Tibial nerve (tissue), 4 donors: ENCODE data around the gene ITFG1. TPM values are rescaled to one million over a fixed set of nuclear protein-coding genes. Genes with fewer than 3 reads are reported as not detected.
"Not testable (repeated sequence)": the region's sequence is repeated elsewhere in the genome, so short reads cannot be mapped to it uniquely, and the experiment has no call there.

Experiments used
- DNase-seq, 2 donors: peaks; one replicate each; pipeline ENCODE4 v3.0.0-alpha.2; 2019; ENCODE audit warnings: low spot score in 2 of 2
- H3K27ac ChIP-seq, 4 donors: fragments of 200-600 bp; sonication (generic) in 3 of 4; one replicate each; pipeline ENCODE4 v1.5.1; 2017 to 2019; ENCODE audit warnings: mild to moderate bottlenecking in 1 of 4
- H3K27me3 ChIP-seq, 2 donors: fragments of 200-600 bp; sonication (generic) in 1 of 2; one replicate each; pipeline versions ENCODE4 v1.5.1 to v1.6.0; 2017 to 2019
- H3K36me3 ChIP-seq, 3 donors: fragments of 200-600 bp; sonication (generic); one replicate each; pipeline ENCODE4 v1.5.1; 2018 to 2019
- H3K4me1 ChIP-seq, 4 donors: fragments of 200-600 bp; sonication (generic) in 3 of 4; one replicate each; pipeline ENCODE4 v1.5.1; 2017 to 2019
- H3K4me3 ChIP-seq, 4 donors: fragments of 200-600 bp; sonication (generic) in 3 of 4; one replicate each; pipeline ENCODE4 v1.5.1; 2017 to 2019; ENCODE audit warnings: mild to moderate bottlenecking in 1 of 4, moderate library complexity in 1 of 4
- H3K9me3 ChIP-seq, 4 donors: fragments of 200-600 bp; sonication (generic) in 3 of 4; one replicate each; pipeline ENCODE4 v1.5.1; 2017 to 2019
- CTCF ChIP-seq, 5 experiments: fragments of 200-600 bp in 3 of 5; fragments of 450-650 bp in 2 of 5; sonication (generic) in 3 of 5; IDR thresholded peaks; one replicate each; pipeline ENCODE4 v1.5.1; 2016 to 2019; ENCODE audit warnings: antibody characterized with exemption in 5 of 5, mild to moderate bottlenecking in 3 of 5, moderate library complexity in 2 of 5
- EP300 ChIP-seq, 2 donors: sonication (generic); formaldehyde crosslinking; IDR thresholded peaks; one replicate each; pipeline ENCODE4 v1.6.1; 2017; ENCODE audit warnings: antibody characterized with exemption in 2 of 2, mild to moderate bottlenecking in 1 of 2
- POLR2A ChIP-seq, 2 donors: fragments of 450-650 bp; IDR thresholded peaks; one replicate each; pipeline ENCODE4 v1.6.1; 2017; ENCODE audit warnings: antibody characterized with exemption in 2 of 2, mild to moderate bottlenecking in 2 of 2, moderate library complexity in 2 of 2
- WGBS, 2 donors: methylation state at CpG; one replicate each; pipeline ENCODE4 v1.1.5; 2018; 5-methylcytosine and 5-hydroxymethylcytosine counted together
- total RNA-seq, 4 donors: library from RNA; depleted of rRNA; stranded (reverse); fragments of >200 nt; gene quantifications; one replicate each; pipeline ENCODE4 v1.1.0, GENCODE V29; 2016

Gene ITFG1
- total RNA-seq, 4 donors from 2014 or later = 36.6 to 52.1 (median 40.9) TPM

- Histone ChIP-seq H3K27ac (no peak overlapping the region), H3K27me3 (no peaks in the 10 kb centered on the region), H3K9me3 (no peaks in the 10 kb centered on the region), H3K36me3 (peaks cover 0 to 7% (median 0%) of the 10 kb centered on the region in 3 donors), H3K4me3 (no peak overlapping the region), H3K4me1 (no peaks in the 10 kb centered on the region)
- peak in 1 of 2 donors; percentile 21 for DNase-seq
- WGBS, 2 donors = 75 to 76% methylated on average over 6 of the region's 6 CpGs
- no peak for TF ChIP-seq EP300 (IDR thresholded peaks at IDR 0.05)
- TF ChIP-seq CTCF (IDR thresholded peaks at IDR 0.05) = no peak
- no peak for TF ChIP-seq POLR2A (IDR thresholded peaks at IDR 0.05)
These were observed 263.2 kb downstream of the ITFG1 start for GRCh38 chr16:47197536-47198179.

GRCh38 chr16:47196457-47196856 is 264.4 kb downstream of the ITFG1 start:
- WGBS, 2 donors = 84 to 86% methylated on average over 5 of the region's 5 CpGs
- no peak for TF ChIP-seq CTCF (IDR thresholded peaks at IDR 0.05)
- TF ChIP-seq EP300 (IDR thresholded peaks at IDR 0.05) = no peak
- no peak for TF ChIP-seq POLR2A (IDR thresholded peaks at IDR 0.05)
- no peaks in the 10 kb centered on the region for H3K27me3 ChIP-seq
- H3K27ac ChIP-seq = no peak overlapping the region
- no peak for DNase-seq
- H3K4me3 ChIP-seq = no peak overlapping the region
- no peaks in the 10 kb centered on the region for H3K4me1 ChIP-seq
- peaks cover 0 to 19% (median 0%) of the 10 kb centered on the region in 3 donors for H3K36me3 ChIP-seq
- H3K9me3 ChIP-seq = no peaks in the 10 kb centered on the region

GRCh38 chr16:47182318-47182717 is 278.5 kb downstream of the ITFG1 start:
- Histone ChIP-seq H3K9me3 (no peaks in the 10 kb centered on the region), H3K4me1 (no peaks in the 10 kb centered on the region), H3K27ac (no peak overlapping the region), H3K4me3 (no peak overlapping the region), H3K36me3 (peaks cover 0 to 10% (median 0%) of the 10 kb centered on the region in 3 donors), H3K27me3 (no peaks in the 10 kb centered on the region)
- DNase-seq = no peak
- no peak for TF ChIP-seq EP300 (IDR thresholded peaks at IDR 0.05)
- TF ChIP-seq CTCF (IDR thresholded peaks at IDR 0.05) = no peak
- TF ChIP-seq POLR2A (IDR thresholded peaks at IDR 0.05) = no peak
- 95% methylated on average over 3 of the region's 3 CpGs for WGBS, 2 donors

GRCh38 chr16:47181066-47181465 is 279.8 kb downstream of the ITFG1 start:
- H3K36me3 ChIP-seq = peaks cover 0 to 12% (median 0%) of the 10 kb centered on the region in 3 donors
- not testable (repeated sequence) for DNase-seq, H3K4me3 ChIP-seq, H3K9me3 ChIP-seq, H3K27ac ChIP-seq, H3K4me1 ChIP-seq, H3K27me3 ChIP-seq
- WGBS, 2 donors = 95 to 99% methylated on average over 8 to 15 of the region's 31 CpGs

- 95 to 97% methylated on average over 8 of the region's 8 CpGs for WGBS, 2 donors
- Histone ChIP-seq H3K27ac (no peak overlapping the region), H3K27me3 (no peaks in the 10 kb centered on the region), H3K4me3 (no peak overlapping the region), H3K4me1 (no peaks in the 10 kb centered on the region), H3K9me3 (no peaks in the 10 kb centered on the region), H3K36me3 (peaks cover 0 to 20% (median 0%) of the 10 kb centered on the region in 3 donors)
- DNase-seq = no peak
- TF ChIP-seq CTCF (IDR thresholded peaks at IDR 0.05) (no peak), EP300 (IDR thresholded peaks at IDR 0.05) (no peak), POLR2A (IDR thresholded peaks at IDR 0.05) (no peak)
These were observed 280.8 kb downstream of the ITFG1 start for GRCh38 chr16:47180073-47180472.
